Ramos (cell line): ENCODE data around the gene C1orf198.

Experiments
- in situ Hi-C: fragments of 300-500 bp; cut with MboI; formaldehyde crosslinking; loops from one replicate; pipeline ENCODE4 v1.14.3; 2022; ENCODE audit warnings: low sequenced_read_pairs; ENCODE audit not compliant: unreplicated experiment

The C1orf198 gene

DNA sequence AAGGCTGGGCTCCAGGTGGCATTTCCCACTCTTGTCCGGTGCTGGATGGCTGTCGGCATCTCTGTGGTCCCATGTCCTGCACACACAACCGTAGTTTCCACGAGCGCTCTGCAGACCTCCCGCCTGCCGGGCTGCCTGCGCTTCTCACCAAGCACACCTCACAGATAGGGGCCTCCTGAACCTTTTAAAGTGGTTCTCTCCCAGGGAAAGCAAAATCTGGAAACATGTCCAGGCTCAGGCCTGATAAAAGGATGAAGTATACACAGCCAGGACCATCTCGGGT lies 74.9 kb downstream of the C1orf198 start:
- in situ Hi-C loops, result no loop called here

DNA sequence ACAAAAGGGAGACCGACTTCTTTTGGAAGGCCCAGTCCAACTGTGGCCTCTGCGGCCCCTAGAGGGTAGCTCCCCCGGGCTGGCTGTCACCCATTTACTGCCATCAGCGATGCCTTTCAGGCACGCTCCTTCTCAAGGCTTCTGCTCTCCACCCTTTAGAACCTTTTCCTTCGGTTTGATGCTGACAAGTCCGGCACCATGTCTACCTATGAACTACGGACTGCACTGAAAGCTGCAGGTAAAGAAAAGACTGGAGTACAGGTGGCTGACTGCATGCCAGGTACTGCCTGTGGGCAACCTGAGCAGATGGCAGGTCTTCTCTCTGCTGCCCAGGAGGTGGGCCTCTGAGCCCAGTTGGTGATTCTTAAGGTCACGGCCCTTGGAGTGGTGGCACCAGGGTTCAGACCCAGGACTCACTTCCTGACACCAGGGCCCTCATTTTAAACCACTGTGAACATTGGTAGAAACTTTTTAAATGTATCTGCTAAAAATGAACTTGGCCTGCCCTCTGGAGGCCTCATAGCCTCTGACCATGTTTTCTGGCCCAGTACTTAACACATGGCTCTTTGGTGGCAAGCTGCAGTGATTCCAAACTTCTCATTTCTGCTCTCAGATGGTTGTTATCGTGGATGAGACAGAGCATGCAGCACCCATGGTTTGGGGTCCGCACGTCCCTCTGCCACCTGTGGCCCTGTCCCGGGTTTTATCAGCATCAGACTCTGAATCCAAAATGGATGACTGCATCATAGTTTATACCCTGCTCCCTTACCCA lies 75.4 kb downstream of the C1orf198 start:
- in situ Hi-C loops, result no loop called here

DNA sequence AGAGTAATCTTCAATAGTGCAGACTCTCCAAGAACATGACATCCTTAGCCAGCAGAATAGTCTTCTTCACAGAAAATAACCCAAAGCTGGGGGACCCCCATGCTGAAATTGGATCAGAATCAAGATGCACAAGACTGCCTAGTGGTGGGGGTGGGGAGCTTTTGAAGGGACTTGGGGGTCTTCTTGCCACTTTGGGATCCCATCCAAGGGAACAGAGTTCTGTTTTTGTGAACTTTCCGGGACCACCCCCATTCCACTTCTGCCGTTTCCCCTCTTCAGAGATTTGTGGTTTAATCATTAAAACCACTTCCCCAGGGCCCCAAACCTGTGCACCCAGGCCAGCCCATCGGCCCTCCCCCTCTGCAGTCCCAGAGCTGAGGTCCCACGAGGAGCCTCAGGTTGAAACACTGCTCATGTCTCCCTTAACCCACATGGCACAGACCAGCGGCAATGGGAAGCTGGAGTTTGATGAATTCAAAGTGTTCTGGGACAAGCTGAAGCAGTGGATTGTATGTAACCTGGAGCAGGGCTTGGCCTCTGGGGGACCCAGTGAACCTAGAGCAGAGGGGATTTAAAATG lies 76.2 kb downstream of the C1orf198 start:
- in situ Hi-C loops, result no loop called here

DNA sequence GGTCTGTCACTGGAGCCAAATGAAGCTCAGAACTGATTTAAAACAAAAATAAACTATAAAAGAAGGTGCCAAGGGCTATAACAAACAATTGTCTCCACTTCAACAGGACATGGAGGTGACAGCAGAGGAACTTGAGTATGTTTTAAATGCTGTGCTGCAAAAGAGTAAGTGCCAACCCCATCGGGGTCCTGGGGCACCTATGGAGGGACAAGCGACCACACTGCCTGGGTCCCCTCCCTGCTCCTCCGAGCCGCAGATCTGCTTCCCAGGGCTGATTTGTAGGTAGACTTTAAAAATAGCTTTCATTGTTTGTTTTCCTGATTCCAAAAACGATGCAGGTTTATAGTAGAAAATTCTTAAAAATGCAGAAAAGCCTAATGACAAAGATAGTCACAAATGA lies 78.3 kb downstream of the C1orf198 start:
- in situ Hi-C loops, result no loop called here

DNA sequence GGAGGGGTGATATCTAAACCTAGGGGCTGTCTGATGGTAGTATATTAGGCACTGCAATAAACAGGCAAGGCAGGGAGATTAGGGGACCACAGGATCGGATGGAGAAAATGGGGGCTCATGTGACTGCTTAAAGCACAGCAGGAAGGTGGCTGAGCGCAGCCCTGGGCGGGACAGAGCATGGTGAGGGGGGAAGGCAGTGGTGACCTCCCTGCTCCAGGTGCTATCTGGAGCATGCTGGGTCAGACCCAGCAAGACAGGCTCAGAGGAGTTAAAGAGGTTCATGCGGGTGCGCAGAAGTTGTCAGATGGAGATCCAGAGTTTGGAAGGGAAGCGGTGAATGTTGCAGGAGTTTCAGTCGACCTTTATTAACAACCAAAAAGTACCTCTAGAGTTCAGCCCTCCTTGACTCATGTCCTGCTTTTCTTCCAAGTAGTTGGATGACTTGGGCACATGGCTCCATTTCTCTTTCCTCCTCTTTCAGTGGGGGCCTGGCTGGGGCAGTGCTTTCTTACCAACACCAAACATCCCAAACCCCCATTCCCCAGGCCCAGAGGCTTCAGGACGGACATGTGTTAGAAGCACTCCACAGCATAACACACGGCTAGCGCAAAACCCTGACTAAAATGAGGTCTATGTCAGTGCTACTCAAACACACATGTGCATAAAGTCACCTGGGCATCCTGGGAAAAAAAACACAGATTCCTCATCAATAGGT lies 79.6 kb downstream of the C1orf198 start:
- in situ Hi-C loops, result no loop called here

DNA sequence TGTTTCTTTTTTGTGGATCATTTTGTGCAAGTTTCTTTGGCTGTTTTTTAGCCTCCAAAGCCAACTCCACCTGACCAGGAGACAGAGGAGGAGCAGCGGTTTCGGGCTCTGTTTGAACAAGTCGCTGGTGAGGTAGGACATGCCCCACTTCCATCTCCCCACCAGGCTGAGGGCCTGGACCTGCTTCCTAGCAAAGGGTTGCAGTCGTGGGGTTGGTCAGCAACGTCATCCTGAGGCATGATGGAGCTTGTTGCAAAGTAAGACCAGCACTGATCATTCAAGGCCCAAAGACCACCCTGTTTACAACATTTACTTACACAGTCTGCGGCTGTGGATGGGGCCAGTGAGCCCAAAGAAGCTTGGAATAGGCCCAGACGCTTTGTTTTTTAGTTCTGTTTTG lies 80.8 kb downstream of the C1orf198 start:
- in situ Hi-C loops, result no loop called here
